WTC11 (cell line): Measurements from ENCODE around the gene ATG14. TPM values are rescaled to one million over a fixed set of nuclear protein-coding genes. Genes with fewer than 3 reads are reported as not detected.
A peak's percentile ranks its signal among the peaks of the same experiment; 100 is the strongest.
"Not testable (repeated sequence)": the region's sequence is repeated elsewhere in the genome, so short reads cannot be mapped to it uniquely, and the experiment has no call there.

Experiments used
- ATAC-seq: fragments of 200-7000 bp; cut with Tn5 transposase; 2 replicates; pipeline ENCODE4 v1.10.0; 2021; ENCODE audit warnings: mild to moderate bottlenecking, moderate library complexity
- CTCF ChIA-PET: fragments of 300-600 bp; sonication (Branson Sonifier 250); formaldehyde crosslinking; loops from one replicate; lab custom pipeline; 2021; ENCODE audit warnings: antibody characterized with exemption; lab: Charles Lee
- POLR2A ChIA-PET: fragments of 350-600 bp; sonication (Branson Sonifier 250); formaldehyde crosslinking; loops from one replicate; lab custom pipeline; 2021; ENCODE audit warnings: antibody characterized with exemption; lab: Charles Lee
- DNase-seq: peaks from one replicate; pipeline ENCODE4 v3.0.0; 2021; ENCODE audit warnings: low spot score
- H3K27ac Mint-ChIP-seq: 2 replicates; pipeline ENCODE4 v1.8.0; 2021; ENCODE audit warnings: mixed read lengths
- H3K27me3 Mint-ChIP-seq: 2 replicates; pipeline ENCODE4 v1.8.0; 2021; ENCODE audit warnings: low read depth, mild to moderate bottlenecking, moderate library complexity, mixed read lengths
- H3K36me3 Mint-ChIP-seq: 2 replicates; pipeline ENCODE4 v1.8.0; 2021; ENCODE audit warnings: mixed read lengths
- H3K4me1 Mint-ChIP-seq: 2 replicates; pipeline ENCODE4 v1.8.0; 2022; ENCODE audit warnings: mixed read lengths
- H3K4me3 Mint-ChIP-seq: 2 replicates; pipeline ENCODE4 v1.8.0; 2021; ENCODE audit warnings: mild to moderate bottlenecking, moderate library complexity, mixed read lengths
- H3K9me3 Mint-ChIP-seq: 2 replicates; pipeline ENCODE4 v1.8.0; 2021; ENCODE audit warnings: mixed read lengths
- ATF1 ChIP-seq: sonication (generic); formaldehyde crosslinking; IDR thresholded peaks from 2 replicates; pipeline ENCODE4 v1.8.1; 2023; ENCODE audit warnings: mild to moderate bottlenecking, moderate library complexity, missing genetic modification reagents
- ATF3 ChIP-seq: sonication (generic); formaldehyde crosslinking; conservative IDR thresholded peaks from 2 replicates; pipeline ENCODE4 v1.8.1; 2022; ENCODE audit warnings: mild to moderate bottlenecking, missing genetic modification reagents
- CDX4 ChIP-seq: fragments of 250-450 bp; sonication (Bioruptor Pico); IDR thresholded peaks from 2 replicates; pipeline ENCODE4 v1.9.0; 2021; ENCODE audit warnings: moderate library complexity, mild to moderate bottlenecking, inconsistent platforms, borderline replicate concordance
- FOXK1 ChIP-seq: sonication (generic); formaldehyde crosslinking; IDR thresholded peaks from 2 replicates; pipeline ENCODE4 v1.8.0; 2022; ENCODE audit warnings: mild to moderate bottlenecking, moderate library complexity, missing genetic modification reagents
- HMGXB4 ChIP-seq: sonication (generic); formaldehyde crosslinking; IDR thresholded peaks from 2 replicates; pipeline ENCODE4 v1.8.1; 2023; ENCODE audit warnings: mild to moderate bottlenecking, moderate library complexity, missing genetic modification reagents
- IRF1 ChIP-seq: sonication (generic); formaldehyde crosslinking; IDR thresholded peaks from 2 replicates; pipeline ENCODE4 v1.8.0; 2023; ENCODE audit warnings: missing genetic modification reagents
- IRF2 ChIP-seq: sonication (generic); formaldehyde crosslinking; IDR thresholded peaks from 2 replicates; pipeline ENCODE4 v1.8.0; 2022; ENCODE audit warnings: low read depth, missing genetic modification reagents, borderline replicate concordance
- JUN ChIP-seq: sonication (generic); formaldehyde crosslinking; IDR thresholded peaks from 2 replicates; pipeline ENCODE4 v1.8.0; 2023; ENCODE audit warnings: mild to moderate bottlenecking, missing genetic modification reagents
- NR1H2 ChIP-seq: sonication (generic); formaldehyde crosslinking; IDR thresholded peaks from 2 replicates; pipeline ENCODE4 v1.9.0; 2021; ENCODE audit warnings: mild to moderate bottlenecking, moderate library complexity, missing genetic modification reagents
- SOX15 ChIP-seq: fragments of 250-450 bp; sonication (Bioruptor Pico); IDR thresholded peaks from 2 replicates; pipeline ENCODE4 v1.9.0; 2021; ENCODE audit warnings: mild to moderate bottlenecking
- ZNF121 ChIP-seq: sonication (generic); formaldehyde crosslinking; IDR thresholded peaks from 2 replicates; pipeline ENCODE4 v1.8.0; 2023; ENCODE audit warnings: missing genetic modification reagents
- ZNF263 ChIP-seq: sonication (generic); formaldehyde crosslinking; IDR thresholded peaks from 2 replicates; pipeline ENCODE4 v1.8.1; 2022; ENCODE audit warnings: low read depth, mild to moderate bottlenecking, moderate library complexity, missing genetic modification reagents
- ZNF671 ChIP-seq: fragments of 250-450 bp; sonication (Bioruptor Pico); IDR thresholded peaks from 2 replicates; pipeline ENCODE4 v1.8.0; 2021; ENCODE audit warnings: mild to moderate bottlenecking
- total RNA-seq: library from RNA; stranded (reverse); gene quantifications from 3 replicates; pipeline ENCODE4 v1.2.3, GENCODE V29; 2021
- TF ChIP-seq, protein P1 (sequence below): sonication (generic); formaldehyde crosslinking; IDR thresholded peaks from 2 replicates; pipeline ENCODE4 v1.8.1; 2022; ENCODE audit warnings: missing genetic modification reagents, borderline replicate concordance
- TF ChIP-seq, protein P2 (sequence below): sonication (generic); formaldehyde crosslinking; IDR thresholded peaks from 2 replicates; pipeline ENCODE4 v1.8.1; 2022; ENCODE audit warnings: low read depth, mild to moderate bottlenecking, moderate library complexity, missing genetic modification reagents, borderline replicate concordance
- TF ChIP-seq, protein P3 (sequence below): fragments of 250-450 bp; sonication (Bioruptor Pico); IDR thresholded peaks from 2 replicates; pipeline ENCODE4 v1.9.0; 2021; ENCODE audit warnings: mild to moderate bottlenecking
- TF ChIP-seq, protein P4 (sequence below): sonication (generic); formaldehyde crosslinking; IDR thresholded peaks from 2 replicates; pipeline ENCODE4 v1.8.1; 2022; ENCODE audit warnings: low read depth, missing genetic modification reagents, borderline replicate concordance

ATG14 gene
- total RNA-seq, 1 experiment from 2014 or later = 10.4 TPM

DNA sequence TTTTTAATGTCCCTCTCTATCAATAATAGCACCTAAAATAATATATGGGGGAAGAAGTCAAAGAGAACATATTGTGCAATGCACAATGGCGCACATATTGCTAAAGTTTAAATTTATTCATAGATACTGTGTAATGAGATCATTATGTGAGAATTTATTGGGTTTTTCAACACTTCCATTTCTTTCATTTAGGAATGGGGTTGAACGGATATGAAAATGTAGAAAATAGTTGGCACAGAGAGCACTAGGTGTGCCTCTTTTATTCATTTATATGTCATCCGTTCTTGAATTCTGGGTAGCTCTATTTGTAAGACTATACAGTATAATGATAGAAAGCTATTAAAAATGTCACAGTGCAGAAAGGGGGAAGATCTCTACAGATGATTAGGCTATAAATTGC lies 63.9 kb downstream of the ATG14 start (continued):
- TF ChIP-seq, protein P1, sequence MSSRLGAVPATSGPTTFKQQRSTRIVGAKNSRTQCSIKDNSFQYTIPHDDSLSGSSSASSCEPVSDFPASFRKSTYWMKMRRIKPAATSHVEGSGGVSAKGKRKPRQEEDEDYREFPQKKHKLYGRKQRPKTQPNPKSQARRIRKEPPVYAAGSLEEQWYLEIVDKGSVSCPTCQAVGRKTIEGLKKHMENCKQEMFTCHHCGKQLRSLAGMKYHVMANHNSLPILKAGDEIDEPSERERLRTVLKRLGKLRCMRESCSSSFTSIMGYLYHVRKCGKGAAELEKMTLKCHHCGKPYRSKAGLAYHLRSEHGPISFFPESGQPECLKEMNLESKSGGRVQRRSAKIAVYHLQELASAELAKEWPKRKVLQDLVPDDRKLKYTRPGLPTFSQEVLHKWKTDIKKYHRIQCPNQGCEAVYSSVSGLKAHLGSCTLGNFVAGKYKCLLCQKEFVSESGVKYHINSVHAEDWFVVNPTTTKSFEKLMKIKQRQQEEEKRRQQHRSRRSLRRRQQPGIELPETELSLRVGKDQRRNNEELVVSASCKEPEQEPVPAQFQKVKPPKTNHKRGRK (CRISPR knock-in tag) = no peak
- no peak for TF ChIP-seq ZNF121 (CRISPR knock-in tag)
- TF ChIP-seq ATF1 (CRISPR knock-in tag) = no peak
- no peak for TF ChIP-seq HMGXB4 (CRISPR knock-in tag)
- TF ChIP-seq, protein P2, sequence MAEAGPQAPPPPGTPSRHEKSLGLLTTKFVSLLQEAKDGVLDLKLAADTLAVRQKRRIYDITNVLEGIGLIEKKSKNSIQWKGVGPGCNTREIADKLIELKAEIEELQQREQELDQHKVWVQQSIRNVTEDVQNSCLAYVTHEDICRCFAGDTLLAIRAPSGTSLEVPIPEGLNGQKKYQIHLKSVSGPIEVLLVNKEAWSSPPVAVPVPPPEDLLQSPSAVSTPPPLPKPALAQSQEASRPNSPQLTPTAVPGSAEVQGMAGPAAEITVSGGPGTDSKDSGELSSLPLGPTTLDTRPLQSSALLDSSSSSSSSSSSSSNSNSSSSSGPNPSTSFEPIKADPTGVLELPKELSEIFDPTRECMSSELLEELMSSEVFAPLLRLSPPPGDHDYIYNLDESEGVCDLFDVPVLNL (CRISPR knock-in tag) = no peak
- no peak for TF ChIP-seq ATF3 (CRISPR knock-in tag)
- TF ChIP-seq NR1H2 (CRISPR knock-in tag) = no peak
- no peak for TF ChIP-seq FOXK1 (CRISPR knock-in tag)
- TF ChIP-seq CDX4 (CRISPR knock-in tag) = no peak
- no peak for TF ChIP-seq ZNF671 (CRISPR knock-in tag)
- TF ChIP-seq, protein P3, sequence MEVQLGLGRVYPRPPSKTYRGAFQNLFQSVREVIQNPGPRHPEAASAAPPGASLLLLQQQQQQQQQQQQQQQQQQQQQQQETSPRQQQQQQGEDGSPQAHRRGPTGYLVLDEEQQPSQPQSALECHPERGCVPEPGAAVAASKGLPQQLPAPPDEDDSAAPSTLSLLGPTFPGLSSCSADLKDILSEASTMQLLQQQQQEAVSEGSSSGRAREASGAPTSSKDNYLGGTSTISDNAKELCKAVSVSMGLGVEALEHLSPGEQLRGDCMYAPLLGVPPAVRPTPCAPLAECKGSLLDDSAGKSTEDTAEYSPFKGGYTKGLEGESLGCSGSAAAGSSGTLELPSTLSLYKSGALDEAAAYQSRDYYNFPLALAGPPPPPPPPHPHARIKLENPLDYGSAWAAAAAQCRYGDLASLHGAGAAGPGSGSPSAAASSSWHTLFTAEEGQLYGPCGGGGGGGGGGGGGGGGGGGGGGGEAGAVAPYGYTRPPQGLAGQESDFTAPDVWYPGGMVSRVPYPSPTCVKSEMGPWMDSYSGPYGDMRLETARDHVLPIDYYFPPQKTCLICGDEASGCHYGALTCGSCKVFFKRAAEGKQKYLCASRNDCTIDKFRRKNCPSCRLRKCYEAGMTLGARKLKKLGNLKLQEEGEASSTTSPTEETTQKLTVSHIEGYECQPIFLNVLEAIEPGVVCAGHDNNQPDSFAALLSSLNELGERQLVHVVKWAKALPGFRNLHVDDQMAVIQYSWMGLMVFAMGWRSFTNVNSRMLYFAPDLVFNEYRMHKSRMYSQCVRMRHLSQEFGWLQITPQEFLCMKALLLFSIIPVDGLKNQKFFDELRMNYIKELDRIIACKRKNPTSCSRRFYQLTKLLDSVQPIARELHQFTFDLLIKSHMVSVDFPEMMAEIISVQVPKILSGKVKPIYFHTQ (CRISPR knock-in tag) = no peak
- TF ChIP-seq JUN (CRISPR knock-in tag) = no peak
- no peak for TF ChIP-seq SOX15
- TF ChIP-seq IRF1 (CRISPR knock-in tag) = no peak
- no peak for TF ChIP-seq ZNF263 (CRISPR knock-in tag)

DNA sequence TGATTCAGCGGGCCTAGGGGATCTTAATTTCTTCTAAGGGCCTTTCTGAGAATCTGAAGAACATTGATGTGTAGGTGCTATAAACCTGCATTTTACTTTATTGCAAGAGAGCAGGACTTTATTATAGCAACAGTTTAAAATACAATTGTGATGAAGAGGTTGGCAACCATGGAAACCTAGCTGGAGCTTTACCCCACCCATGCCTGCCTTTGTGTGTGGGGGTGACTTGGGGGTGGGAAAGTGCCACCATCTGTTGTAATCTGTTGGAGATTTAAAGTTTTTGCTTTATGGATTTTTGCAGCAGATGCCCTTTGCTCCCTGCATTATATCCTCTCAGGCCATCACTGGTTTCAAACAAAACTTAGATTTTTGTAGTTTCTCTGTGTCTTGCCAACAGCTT lies 64.6 kb downstream of the ATG14 start:
- CTCF ChIA-PET = interaction anchor here (1.4 kb wide), 1 partner anchor 8 kb away, joined by 5 read pairs; no protein-coding TSS in a partner anchor
- no peak for ATAC-seq

DNA sequence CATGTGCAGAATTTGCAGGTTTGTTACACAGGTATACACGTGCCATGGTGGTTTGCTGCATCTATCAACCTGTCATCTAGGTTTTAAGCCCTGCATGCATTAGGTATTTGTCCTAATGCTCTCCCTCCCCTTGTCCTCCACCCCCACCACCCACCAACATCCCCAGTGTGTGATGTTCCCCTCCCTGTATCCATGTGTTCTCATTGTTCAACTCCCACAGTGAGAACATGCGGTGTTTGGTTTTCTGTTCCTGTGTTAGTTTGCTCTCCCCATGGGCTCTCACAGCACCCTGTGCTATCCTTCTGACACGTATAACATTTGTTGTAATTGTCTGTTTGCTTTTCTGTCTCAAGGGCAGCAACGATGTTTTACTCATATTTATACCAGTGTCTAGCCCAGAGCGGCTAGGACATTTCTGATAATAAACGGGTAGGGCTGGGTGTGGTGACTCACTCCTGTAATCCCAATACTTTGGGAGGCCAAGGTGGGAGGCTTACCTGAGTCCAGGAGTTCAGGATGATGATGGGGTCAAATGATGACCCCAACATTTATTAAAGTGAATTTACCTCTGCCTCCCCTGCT lies 67.0 kb downstream of the ATG14 start:
- ATAC-seq, CTCF ChIA-PET, DNase-seq, H3K9me3 Mint-ChIP-seq, H3K27me3 Mint-ChIP-seq, H3K36me3 Mint-ChIP-seq, H3K4me3 Mint-ChIP-seq, POLR2A ChIA-PET: not testable (repeated sequence)
- 0 out of 2 replicates have a peak overlapping the region, but pooled peaks have one; percentile 28 for H3K27ac Mint-ChIP-seq
- H3K4me1 Mint-ChIP-seq = peaks cover 22% of the 10 kb centered on the region

More for the DNA sequence above, 64.6 kb downstream of the ATG14 start:
- Mint-ChIP-seq H3K4me3 (no peak overlapping the region), H3K36me3 (peaks cover 5% of the 10 kb centered on the region), H3K4me1 (peaks cover 20% of the 10 kb centered on the region), H3K27me3 (no peaks in the 10 kb centered on the region), H3K9me3 (no peaks in the 10 kb centered on the region), H3K27ac (no peak overlapping the region)
- DNase-seq = no peak
- POLR2A ChIA-PET = no interaction called here
- TF ChIP-seq, protein P1 (CRISPR knock-in tag) = no peak
- no peak for TF ChIP-seq ZNF263 (CRISPR knock-in tag)
- no peak for TF ChIP-seq IRF2
- TF ChIP-seq, protein P4, sequence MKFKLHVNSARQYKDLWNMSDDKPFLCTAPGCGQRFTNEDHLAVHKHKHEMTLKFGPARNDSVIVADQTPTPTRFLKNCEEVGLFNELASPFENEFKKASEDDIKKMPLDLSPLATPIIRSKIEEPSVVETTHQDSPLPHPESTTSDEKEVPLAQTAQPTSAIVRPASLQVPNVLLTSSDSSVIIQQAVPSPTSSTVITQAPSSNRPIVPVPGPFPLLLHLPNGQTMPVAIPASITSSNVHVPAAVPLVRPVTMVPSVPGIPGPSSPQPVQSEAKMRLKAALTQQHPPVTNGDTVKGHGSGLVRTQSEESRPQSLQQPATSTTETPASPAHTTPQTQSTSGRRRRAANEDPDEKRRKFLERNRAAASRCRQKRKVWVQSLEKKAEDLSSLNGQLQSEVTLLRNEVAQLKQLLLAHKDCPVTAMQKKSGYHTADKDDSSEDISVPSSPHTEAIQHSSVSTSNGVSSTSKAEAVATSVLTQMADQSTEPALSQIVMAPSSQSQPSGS (CRISPR knock-in tag) = no peak
